HG03354 (cell line): Measurements from ENCODE around the gene SLC4A5.
"Not testable (repeated sequence)": the region's sequence is repeated elsewhere in the genome, so short reads cannot be mapped to it uniquely, and the experiment has no call there.

Source experiments
- ATAC-seq: cut with Tn5 transposase; IDR thresholded peaks from one replicate; pipeline ENCODE4 v1.9.1; 2021; ENCODE audit warnings: mild to moderate bottlenecking; ENCODE audit not compliant: unreplicated experiment, poor library complexity, severe bottlenecking

The SLC4A5 gene

GRCh38 chr2:74219846-74220486 is 123.2 kb downstream of the SLC4A5 start:
- no peak for ATAC-seq

- no peak for ATAC-seq
Measured at GRCh38 chr2:74216642-74217041, 126.6 kb downstream of the SLC4A5 start.

- ATAC-seq: not testable (repeated sequence)
Measured at GRCh38 chr2:74215771-74216170, 127.4 kb downstream of the SLC4A5 start.

- ATAC-seq: no peak
Measured at GRCh38 chr2:74212702-74213410, 130.4 kb downstream of the SLC4A5 start.

GRCh38 chr2:74206180-74206688 is 137.0 kb downstream of the SLC4A5 start:
- peak; percentile 88 for ATAC-seq

- ATAC-seq: no peak
Measured at GRCh38 chr2:74205596-74205995, 137.6 kb downstream of the SLC4A5 start.

- ATAC-seq: no peak
Measured at GRCh38 chr2:74205113-74205512, 138.1 kb downstream of the SLC4A5 start.

- no peak for ATAC-seq
Measured at GRCh38 chr2:74204436-74204835, 138.8 kb downstream of the SLC4A5 start.

- no peak for ATAC-seq
Measured at GRCh38 chr2:74201596-74201995, 141.6 kb downstream of the SLC4A5 start.

- no peak for ATAC-seq
Measured at GRCh38 chr2:74201196-74201595, 142.0 kb downstream of the SLC4A5 start.

- ATAC-seq: no peak
Measured at GRCh38 chr2:74199871-74200305, 143.3 kb downstream of the SLC4A5 start.

GRCh38 chr2:74199275-74199701 is 143.9 kb downstream of the SLC4A5 start:
- ATAC-seq: no peak

- ATAC-seq: peak; percentile 90
Measured at GRCh38 chr2:74198461-74199274, 144.5 kb downstream of the SLC4A5 start, which contains the start of gene MTHFD2. MTHFD2 (plus strand) TSS chr2:74198615; CDS start chr2:74198642, 27 bp downstream.

GRCh38 chr2:74198023-74198460 is 145.2 kb downstream of the SLC4A5 start:
- no peak for ATAC-seq

- no peak for ATAC-seq
Measured at GRCh38 chr2:74197049-74197448, 146.2 kb downstream of the SLC4A5 start.

- ATAC-seq: no peak
Measured at GRCh38 chr2:74194799-74195198, 148.4 kb downstream of the SLC4A5 start.

- ATAC-seq: no peak
Measured at GRCh38 chr2:74191596-74192380, 151.4 kb downstream of the SLC4A5 start.

- ATAC-seq: no peak
Measured at GRCh38 chr2:74188696-74189095, 154.5 kb downstream of the SLC4A5 start.

- ATAC-seq: no peak
Measured at GRCh38 chr2:74188018-74188601, 155.1 kb downstream of the SLC4A5 start.
